GM21529 (cell line): ENCODE results near the gene TIPRL.
"Not testable (repeated sequence)": the region's sequence is repeated elsewhere in the genome, so short reads cannot be mapped to it uniquely, and the experiment has no call there.

Experiments used
- ATAC-seq: cut with Tn5 transposase; IDR thresholded peaks from one replicate; pipeline ENCODE4 v1.9.1; 2021; ENCODE audit not compliant: unreplicated experiment

TIPRL gene

GRCh38 chr1:168207673-168208072 lies 28.9 kb downstream of the TIPRL start:
- not testable (repeated sequence) for ATAC-seq

- no peak for ATAC-seq
Measured at GRCh38 chr1:168210312-168210711, 31.6 kb downstream of the TIPRL start.

DNA sequence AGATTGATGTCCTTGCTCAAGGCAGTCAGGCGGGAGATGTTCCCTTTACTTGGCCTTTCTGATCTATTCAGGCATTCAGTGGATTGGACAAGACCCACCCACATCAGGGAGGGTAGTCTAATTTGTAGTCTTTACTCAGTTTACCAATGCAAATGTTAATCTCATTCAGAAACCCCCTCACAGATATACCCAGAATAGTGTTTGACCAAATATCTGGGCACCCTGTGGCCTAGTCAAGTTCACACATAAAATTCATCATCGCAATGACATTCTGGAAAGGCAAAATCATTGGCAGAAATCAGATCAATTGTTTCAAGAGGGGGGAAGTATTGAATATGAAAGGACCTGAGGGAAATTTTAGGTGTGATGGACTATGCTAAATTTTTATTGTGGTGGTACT lies 34.6 kb downstream of the TIPRL start:
- no peak for ATAC-seq

DNA sequence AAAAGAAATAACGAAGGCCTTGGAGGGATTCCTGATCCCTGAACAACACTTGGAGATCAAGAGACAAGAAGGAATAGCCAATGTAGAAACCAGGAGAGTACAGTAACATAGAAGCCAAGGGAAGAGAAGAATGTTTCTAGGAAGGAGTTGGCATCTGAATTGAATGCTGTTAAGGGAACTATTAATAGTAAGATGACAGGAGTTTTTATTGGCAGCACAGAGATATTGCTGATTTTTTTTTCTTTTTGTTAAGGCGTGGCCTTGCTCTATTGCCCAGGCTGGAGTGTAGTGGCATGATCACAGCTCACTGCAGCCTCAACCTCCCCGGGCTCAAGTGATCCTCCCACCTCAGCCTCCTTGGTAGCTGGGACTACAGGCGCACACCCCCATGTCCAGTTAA lies 37.4 kb downstream of the TIPRL start:
- no peak for ATAC-seq

DNA sequence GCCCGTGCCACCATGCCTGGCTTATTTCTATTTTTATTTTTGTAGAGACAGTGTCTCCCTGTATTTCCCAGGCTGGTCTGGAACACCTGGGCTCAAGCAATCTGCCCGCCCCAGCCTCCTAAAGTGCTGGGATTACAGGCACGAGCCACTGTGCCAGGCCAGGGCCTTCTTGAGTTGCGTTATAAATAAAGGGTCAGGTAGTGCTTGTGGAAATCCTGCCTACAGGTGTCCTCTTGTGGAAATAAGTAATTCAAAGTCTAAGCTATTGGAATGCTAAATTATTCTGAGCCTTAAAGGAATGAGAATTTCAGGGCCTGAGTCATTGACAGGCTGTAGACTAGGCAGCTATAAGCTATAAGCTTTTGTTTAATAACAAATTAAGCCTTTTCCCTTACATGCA lies 38.9 kb downstream of the TIPRL start:
- no peak for ATAC-seq

DNA sequence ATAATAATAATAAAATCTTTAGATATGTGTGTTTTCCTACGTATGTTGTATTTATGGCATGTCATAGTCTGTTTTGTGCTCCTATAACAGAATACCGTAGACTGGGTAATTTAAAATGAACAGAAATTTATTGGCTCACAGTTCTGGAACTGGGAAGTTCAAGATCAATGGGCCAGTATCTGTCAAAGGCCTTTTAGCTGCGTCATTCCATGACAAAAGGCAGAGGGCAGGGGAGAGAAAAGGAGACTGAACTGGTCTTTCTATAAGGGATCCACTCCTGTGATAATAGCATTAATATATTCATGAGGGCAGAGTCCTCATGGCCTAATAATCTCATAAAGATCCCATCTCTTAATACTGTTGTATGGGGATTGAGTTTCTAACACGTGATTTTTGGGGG lies 39.9 kb downstream of the TIPRL start:
- ATAC-seq, result no peak

DNA sequence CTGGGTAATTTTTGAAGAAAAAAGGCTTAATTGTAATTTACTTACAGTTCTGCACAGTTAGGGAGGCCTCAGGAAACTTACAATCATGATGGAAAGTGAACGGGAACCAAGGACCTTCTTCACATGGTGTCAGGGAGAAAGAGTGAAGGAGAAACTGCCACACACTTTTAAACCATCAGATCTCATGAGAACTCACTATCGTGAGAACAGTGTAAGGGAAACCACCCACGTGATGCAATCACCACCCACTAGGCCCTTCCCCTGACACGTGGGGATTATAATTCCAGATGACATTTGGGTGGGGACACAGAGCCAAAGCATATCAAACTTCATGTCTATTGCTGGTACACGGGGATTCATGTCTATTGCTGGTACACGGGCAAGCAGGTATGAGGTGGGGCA lies 41.7 kb downstream of the TIPRL start:
- no peak for ATAC-seq

DNA sequence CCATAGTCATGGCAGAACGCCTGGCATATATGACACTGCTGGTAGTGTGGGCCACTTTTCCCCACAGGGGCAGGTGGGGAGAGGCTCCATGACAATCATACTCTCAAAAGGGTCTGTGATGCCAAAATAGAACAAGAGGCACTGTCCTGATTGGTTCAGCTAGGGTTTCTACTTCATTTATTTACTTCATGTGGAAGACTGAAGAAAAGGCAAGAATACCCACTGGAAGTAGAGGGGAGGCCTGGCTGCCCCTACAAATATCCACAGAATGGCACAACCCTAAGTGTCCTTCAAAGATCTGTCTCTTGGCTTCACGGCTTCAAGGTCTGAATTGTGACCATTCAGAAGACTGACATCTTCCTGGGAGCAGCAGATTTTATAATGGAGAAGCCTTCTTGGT lies 42.5 kb downstream of the TIPRL start:
- ATAC-seq, result no peak

GRCh38 chr1:168223261-168223660 lies 44.5 kb downstream of the TIPRL start:
- ATAC-seq, result no peak

DNA sequence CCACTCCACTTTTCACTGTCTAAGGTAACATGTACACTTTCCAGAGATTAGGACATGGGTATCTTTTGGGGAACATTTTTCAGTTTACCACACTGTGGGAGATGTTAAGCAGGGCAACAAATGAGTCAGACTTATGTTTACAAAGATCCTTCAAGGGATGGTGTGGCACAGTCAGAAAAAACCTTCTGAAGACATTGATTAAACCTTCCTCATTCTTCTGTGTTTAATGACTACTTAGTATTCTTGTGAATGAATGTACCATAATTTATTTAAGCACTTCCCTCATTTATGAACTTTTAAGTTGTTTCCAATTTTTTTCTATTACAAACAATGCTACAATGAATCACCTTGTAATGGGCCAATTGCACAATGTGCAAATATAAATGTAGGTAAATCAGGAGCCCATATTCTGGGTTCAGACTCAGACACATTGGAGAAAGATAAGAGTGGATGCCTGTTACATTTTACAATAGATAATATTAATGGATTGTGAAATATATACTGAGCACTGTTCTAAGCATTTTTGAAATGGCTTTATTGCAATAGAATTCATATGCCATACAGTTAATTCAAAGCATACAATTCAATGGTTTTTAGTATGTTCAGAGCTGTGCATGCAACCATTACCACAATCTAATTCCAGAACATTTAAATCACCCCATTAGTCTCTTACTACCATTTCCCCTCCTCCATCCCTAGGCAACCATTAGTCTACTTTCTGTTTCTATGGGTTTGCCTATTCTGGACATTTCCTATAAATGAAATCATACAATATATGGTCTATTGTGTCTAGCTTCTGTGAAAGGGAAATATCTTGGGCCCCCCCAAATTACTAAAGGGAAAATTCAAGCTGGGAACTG lies 45.1 kb downstream of the TIPRL start:
- no peak for ATAC-seq

- no peak for ATAC-seq
Measured at GRCh38 chr1:168224991-168225390, 46.2 kb downstream of the TIPRL start.

DNA sequence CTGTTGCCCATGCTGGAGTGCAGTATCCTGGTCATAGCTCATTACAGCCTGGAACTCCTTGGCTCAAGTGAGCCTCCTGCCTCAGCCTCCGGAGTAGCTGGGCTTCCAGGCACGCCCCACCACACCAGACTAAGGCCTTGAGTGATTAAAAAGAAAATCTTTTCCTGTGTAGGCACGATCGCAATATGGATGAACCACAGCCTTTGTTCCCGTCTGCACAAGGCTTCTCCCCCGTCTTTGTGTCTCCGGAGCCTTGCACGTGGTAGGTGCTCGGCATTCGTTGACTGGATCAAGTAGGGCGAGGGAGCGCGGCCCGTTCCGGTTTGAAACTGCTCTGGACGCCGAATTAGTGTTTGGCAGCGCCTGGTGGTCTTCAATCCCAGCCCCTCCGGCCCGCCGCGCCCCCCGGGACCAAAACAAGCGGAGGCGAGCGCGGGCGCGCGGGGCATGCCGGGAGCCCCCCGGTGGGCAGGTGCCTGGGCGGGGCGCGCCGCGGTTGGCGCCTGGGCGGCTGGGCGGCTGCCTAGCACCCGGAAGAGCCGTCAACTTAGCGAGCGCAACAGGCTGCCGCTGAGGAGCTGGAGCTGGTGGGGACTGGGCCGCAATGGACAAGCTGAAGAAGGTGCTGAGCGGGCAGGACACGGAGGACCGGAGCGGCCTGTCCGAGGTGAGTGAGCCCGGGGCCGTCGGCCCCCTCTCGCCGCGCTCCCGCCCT lies 46.9 kb downstream of the TIPRL start, which contains the start of gene SFT2D2:
Gene SFT2D2 (plus strand): TSS at position 529 of the 715 bp plus-strand sequence. CDS start 76 bp downstream, at position 605.
- peak; percentile 76 for ATAC-seq

- ATAC-seq, result peak; percentile 18
Measured at GRCh38 chr1:168227620-168228019, 48.9 kb downstream of the TIPRL start.

- no peak for ATAC-seq
Measured at GRCh38 chr1:168229893-168230292, 51.1 kb downstream of the TIPRL start.

GRCh38 chr1:168230709-168231108 lies 51.9 kb downstream of the TIPRL start:
- ATAC-seq, result no peak

GRCh38 chr1:168234846-168235547 lies 56.2 kb downstream of the TIPRL start:
- ATAC-seq, result peak; percentile 80

- no peak for ATAC-seq
Measured at GRCh38 chr1:168235548-168235885, 56.8 kb downstream of the TIPRL start.

DNA sequence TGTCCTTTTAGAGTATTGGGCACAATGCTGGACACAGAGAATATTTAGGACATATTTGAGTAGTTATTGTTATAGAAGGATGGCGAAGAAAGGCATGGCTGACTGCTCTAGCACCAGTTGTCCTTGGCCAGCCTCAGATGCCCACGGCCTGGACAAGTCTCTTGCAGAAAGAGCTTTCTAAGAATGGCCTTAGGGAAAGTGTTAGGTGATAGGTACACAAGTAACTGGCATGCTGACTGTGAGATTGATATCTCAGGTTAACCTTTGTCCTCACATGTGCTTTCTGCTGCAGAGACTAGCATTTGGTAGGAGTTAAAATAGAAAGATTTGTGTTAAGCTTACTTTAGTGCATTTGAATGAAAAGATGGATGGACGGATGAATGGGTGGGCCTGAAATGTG lies 57.2 kb downstream of the TIPRL start:
- ATAC-seq, result no peak

DNA sequence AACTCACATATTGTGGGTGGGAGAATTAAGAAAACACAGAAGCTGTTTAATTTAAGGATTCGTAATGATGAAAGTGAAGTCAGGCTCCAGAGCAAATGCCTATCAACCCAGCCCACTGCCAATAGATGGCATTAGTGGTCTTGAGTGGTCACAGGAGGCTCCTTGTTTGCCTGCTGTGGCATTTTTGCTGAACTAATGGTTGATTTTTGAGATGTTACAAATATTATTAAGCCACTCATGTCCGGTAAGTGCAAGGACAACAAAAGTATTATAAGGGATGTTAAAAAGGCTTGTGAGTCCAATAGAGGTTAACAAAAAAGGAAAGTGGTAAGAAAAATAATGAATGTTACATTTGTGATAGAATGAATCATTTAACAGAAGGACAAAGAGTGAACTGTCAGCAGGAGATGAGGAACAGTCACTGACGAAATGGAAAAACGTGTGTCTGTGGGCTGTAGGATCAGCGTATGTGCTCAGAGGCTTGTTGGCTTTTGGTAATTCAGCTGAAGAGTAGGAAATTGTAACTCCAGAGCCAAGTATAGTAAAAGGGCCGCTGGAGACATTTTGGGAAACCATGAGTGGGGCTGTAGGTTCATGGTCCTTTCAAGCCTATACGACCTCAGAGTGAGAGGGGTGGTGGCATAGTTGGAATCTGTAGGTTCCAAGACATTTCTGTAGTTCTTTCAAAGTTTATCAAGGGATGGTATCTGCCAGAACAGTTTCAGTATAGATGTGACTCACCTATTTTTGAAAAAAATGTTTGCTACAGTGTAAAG lies 58.3 kb downstream of the TIPRL start:
- ATAC-seq, result no peak

GRCh38 chr1:168243198-168243597 lies 64.4 kb downstream of the TIPRL start:
- ATAC-seq, result no peak

DNA sequence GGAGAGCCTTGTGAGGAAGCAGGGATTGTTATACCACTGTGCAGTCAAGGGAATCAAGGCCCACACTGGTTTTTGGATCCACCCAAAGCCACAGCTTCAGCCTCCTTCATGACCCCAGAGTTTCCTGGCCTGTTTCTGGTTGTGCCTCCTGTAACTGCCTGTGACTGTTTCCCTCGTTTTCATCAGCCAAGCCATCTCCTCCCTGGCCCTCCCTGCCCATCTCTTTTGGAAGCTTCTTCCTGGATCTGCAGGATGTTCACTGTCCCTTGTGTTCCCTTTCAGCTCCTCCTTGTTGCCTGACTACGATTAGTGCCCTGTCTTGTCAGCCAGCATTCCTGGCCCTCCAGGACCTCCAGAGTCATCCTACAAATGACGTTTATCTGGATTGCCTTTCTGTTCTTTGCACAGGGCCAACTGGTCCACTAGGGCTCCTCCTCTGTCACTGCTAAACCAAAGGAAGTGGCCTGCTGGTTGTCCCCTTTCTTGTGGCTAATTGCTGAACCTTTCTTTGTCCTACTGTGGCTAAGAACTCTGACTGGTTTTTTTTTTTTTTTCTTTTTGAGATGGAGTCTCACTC lies 65.0 kb downstream of the TIPRL start:
- ATAC-seq, result no peak
